HS-27A (cell line): ENCODE data around the gene VSIG10L2.

ENCODE experiments used
- DNase-seq: peaks from one replicate; pipeline ENCODE4 v3.0.0-alpha.2; 2012; ENCODE audit warnings: low read depth, missing footprints

VSIG10L2 gene

GRCh38 chr11:125929445-125930075, 16.3 kb upstream of the VSIG10L2 start:
- DNase-seq, result no peak

GRCh38 chr11:125930076-125930450, 15.8 kb upstream of the VSIG10L2 start:
- no peak for DNase-seq

GRCh38 chr11:125931116-125931515, 14.7 kb upstream of the VSIG10L2 start:
- no peak for DNase-seq

- DNase-seq, result no peak
These were observed 14.2 kb upstream of the VSIG10L2 start for GRCh38 chr11:125931668-125932067.

GRCh38 chr11:125932301-125932700, 13.5 kb upstream of the VSIG10L2 start:
- no peak for DNase-seq

- DNase-seq, result no peak
These were observed 12.6 kb upstream of the VSIG10L2 start for GRCh38 chr11:125933030-125933813.

GRCh38 chr11:125934473-125934872, 11.4 kb upstream of the VSIG10L2 start:
- no peak for DNase-seq

- DNase-seq, result no peak
These were observed 10.8 kb upstream of the VSIG10L2 start for GRCh38 chr11:125935056-125935455.

GRCh38 chr11:125935618-125936199, 10.1 kb upstream of the VSIG10L2 start:
- DNase-seq, result no peak

- DNase-seq, result no peak
These were observed 7.4 kb upstream of the VSIG10L2 start for GRCh38 chr11:125938418-125938817.

- DNase-seq, result no peak
These were observed 6.7 kb upstream of the VSIG10L2 start for GRCh38 chr11:125939081-125939521.

GRCh38 chr11:125940145-125940544, 5.7 kb upstream of the VSIG10L2 start:
- no peak for DNase-seq

- DNase-seq, result no peak
These were observed 4.6 kb upstream of the VSIG10L2 start for GRCh38 chr11:125941267-125941618.

GRCh38 chr11:125941619-125942611, 3.9 kb upstream of the VSIG10L2 start:
- no peak for DNase-seq

- DNase-seq, result no peak
These were observed 2.9 kb upstream of the VSIG10L2 start for GRCh38 chr11:125942771-125943428.

- DNase-seq, result no peak
These were observed 2.0 kb upstream of the VSIG10L2 start for GRCh38 chr11:125943661-125944349.

GRCh38 chr11:125944350-125945010, 1.4 kb upstream of the VSIG10L2 start:
- DNase-seq, result no peak

GRCh38 chr11:125945011-125945796, 640 bp upstream of the VSIG10L2 start:
- no peak for DNase-seq

- DNase-seq, result no peak
These were observed 1.0 kb downstream of the VSIG10L2 start for GRCh38 chr11:125946712-125947418.
